Natural killer cell (primary cell): Measurements from ENCODE around the gene ARIH2. TPM values are rescaled to one million over a fixed set of nuclear protein-coding genes. Genes with fewer than 3 reads are reported as not detected.

ENCODE experiments used
- ATAC-seq, 3 donors: fragments of 150-1000 bp in 2 of 3; fragments of 200-7000 bp in 1 of 3; cut with Tn5 transposase; 1 replicate in 1 of 3; 2 replicates in 2 of 3; pipeline ENCODE4 v1.10.0; 2021; ENCODE audit warnings: mild to moderate bottlenecking in 2 of 3, moderate library complexity in 2 of 3
- DNase-seq, 2 donors: peaks; one replicate each; pipeline versions ENCODE4 v3.0.0 to v3.0.0-alpha.2; 2013 to 2021; ENCODE audit warnings: mixed read lengths in 1 of 2
- H3K27ac ChIP-seq: one replicate; pipeline ENCODE4 v1.5.1; 2013; ENCODE audit warnings: mild to moderate bottlenecking, low read length
- H3K27me3 ChIP-seq: one replicate; pipeline ENCODE4 v1.6.1; 2013; ENCODE audit warnings: low read length; ENCODE audit not compliant: control insufficient read depth, insufficient read depth
- H3K36me3 ChIP-seq: one replicate; pipeline ENCODE4 v1.6.1; 2013; ENCODE audit warnings: low read length; ENCODE audit not compliant: control insufficient read depth, insufficient read depth
- H3K4me1 ChIP-seq: one replicate; pipeline ENCODE4 v1.6.1; 2013; ENCODE audit warnings: low read length; ENCODE audit not compliant: control insufficient read depth, insufficient read depth
- H3K4me3 ChIP-seq: one replicate; pipeline ENCODE4 v1.5.1; 2013; ENCODE audit warnings: low read length
- H3K9me3 ChIP-seq: one replicate; pipeline ENCODE4 v1.6.1; 2013; ENCODE audit warnings: low read length; ENCODE audit not compliant: control insufficient read depth, insufficient read depth
- H3K27ac Mint-ChIP-seq, 2 donors: one replicate each; pipeline ENCODE4 v1.8.0; 2022; ENCODE audit warnings: mild to moderate bottlenecking in 2 of 2, mixed read lengths in 2 of 2, moderate library complexity in 1 of 2
- H3K27me3 Mint-ChIP-seq, 2 donors: one replicate each; pipeline ENCODE4 v1.8.0; 2022; ENCODE audit warnings: low read depth in 2 of 2, mixed read lengths in 2 of 2
- H3K36me3 Mint-ChIP-seq: one replicate; pipeline ENCODE4 v1.8.0; 2022; ENCODE audit warnings: mixed read lengths
- H3K4me1 Mint-ChIP-seq, 2 donors: one replicate each; pipeline ENCODE4 v1.8.0; 2022; ENCODE audit warnings: mixed read lengths in 2 of 2
- H3K4me3 Mint-ChIP-seq: one replicate; pipeline ENCODE4 v1.8.0; 2022; ENCODE audit warnings: mild to moderate bottlenecking, moderate library complexity, mixed read lengths
- H3K9me3 Mint-ChIP-seq, 2 donors: one replicate each; pipeline ENCODE4 v1.8.0; 2022; ENCODE audit warnings: mixed read lengths in 2 of 2
- WGBS: methylation state at CpG from one replicate; pipeline ENCODE4 v1.1.7; 2013; ENCODE audit warnings: missing lambda C conversion rate; ENCODE audit not compliant: insufficient coverage; 5-methylcytosine and 5-hydroxymethylcytosine counted together
- intact Hi-C: fragments of 100-400 bp; cut with micrococcal nuclease; formaldehyde crosslinking; loops from one replicate; pipeline ENCODE4 v1.14.2; 2022
- total RNA-seq, 4 donors: library from RNA; stranded (reverse); fragments of 120-200 nt in 1 of 4; gene quantifications; one replicate each; pipeline versions ENCODE4 v1.2.3 to v1.2.4, GENCODE V29; 2013 to 2022
- TF ChIP-seq, protein P1 (sequence below): fragments of 200-600 bp; IDR thresholded peaks from one replicate; pipeline ENCODE4 v1.8.0; 2022; ENCODE audit warnings: antibody characterized with exemption

ARIH2 gene
- total RNA-seq, 3 donors from 2014 or later (not counting 1 experiment from before 2014, with no cell fraction given), result 239 to 291 (median 243) TPM

DNA sequence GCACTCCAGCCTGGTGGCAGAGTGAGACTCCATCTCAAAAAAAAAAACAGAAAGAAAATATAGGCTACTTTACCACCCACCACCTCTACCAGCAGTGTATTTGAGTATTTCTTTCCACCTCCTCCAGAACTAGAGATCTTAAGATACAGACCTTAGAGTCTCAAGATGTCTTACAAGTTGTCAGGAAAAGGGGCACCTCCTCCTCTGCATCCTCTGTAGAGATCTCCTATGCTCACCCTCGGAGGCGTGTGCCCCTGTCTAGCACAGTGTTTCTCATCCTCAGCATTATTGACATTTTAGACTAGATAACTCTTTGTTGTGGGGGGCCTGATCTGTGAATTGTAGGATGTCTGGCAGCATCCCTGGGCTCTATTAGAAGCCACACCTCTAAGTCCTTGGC is 43.7 kb downstream of the ARIH2 start:
- no peaks in the 10 kb centered on the region for H3K4me1 ChIP-seq
- H3K36me3 ChIP-seq, result peaks cover 31% of the 10 kb centered on the region
- TF ChIP-seq, protein P1, sequence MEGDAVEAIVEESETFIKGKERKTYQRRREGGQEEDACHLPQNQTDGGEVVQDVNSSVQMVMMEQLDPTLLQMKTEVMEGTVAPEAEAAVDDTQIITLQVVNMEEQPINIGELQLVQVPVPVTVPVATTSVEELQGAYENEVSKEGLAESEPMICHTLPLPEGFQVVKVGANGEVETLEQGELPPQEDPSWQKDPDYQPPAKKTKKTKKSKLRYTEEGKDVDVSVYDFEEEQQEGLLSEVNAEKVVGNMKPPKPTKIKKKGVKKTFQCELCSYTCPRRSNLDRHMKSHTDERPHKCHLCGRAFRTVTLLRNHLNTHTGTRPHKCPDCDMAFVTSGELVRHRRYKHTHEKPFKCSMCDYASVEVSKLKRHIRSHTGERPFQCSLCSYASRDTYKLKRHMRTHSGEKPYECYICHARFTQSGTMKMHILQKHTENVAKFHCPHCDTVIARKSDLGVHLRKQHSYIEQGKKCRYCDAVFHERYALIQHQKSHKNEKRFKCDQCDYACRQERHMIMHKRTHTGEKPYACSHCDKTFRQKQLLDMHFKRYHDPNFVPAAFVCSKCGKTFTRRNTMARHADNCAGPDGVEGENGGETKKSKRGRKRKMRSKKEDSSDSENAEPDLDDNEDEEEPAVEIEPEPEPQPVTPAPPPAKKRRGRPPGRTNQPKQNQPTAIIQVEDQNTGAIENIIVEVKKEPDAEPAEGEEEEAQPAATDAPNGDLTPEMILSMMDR, result no peak
- H3K27me3 Mint-ChIP-seq, result no peaks in the 10 kb centered on the region
- H3K36me3 Mint-ChIP-seq, result no peaks in the 10 kb centered on the region
- intact Hi-C loops, result no loop called here
- ATAC-seq (no peak), DNase-seq (no peak)
- peak overlapping the region; percentile 1 to 50 for H3K27ac Mint-ChIP-seq
- no peaks in the 10 kb centered on the region for H3K9me3 Mint-ChIP-seq
- no peak overlapping the region for H3K27ac ChIP-seq
- no peaks in the 10 kb centered on the region for H3K27me3 ChIP-seq
- WGBS, result no CpG with 5 or more reads among the region's 2 CpGs
- no peaks in the 10 kb centered on the region for H3K9me3 ChIP-seq
- H3K4me3 ChIP-seq, result no peak overlapping the region
- peaks cover 19 to 20% of the 10 kb centered on the region in 2 donors for H3K4me1 Mint-ChIP-seq
- H3K4me3 Mint-ChIP-seq, result no peak overlapping the region

DNA sequence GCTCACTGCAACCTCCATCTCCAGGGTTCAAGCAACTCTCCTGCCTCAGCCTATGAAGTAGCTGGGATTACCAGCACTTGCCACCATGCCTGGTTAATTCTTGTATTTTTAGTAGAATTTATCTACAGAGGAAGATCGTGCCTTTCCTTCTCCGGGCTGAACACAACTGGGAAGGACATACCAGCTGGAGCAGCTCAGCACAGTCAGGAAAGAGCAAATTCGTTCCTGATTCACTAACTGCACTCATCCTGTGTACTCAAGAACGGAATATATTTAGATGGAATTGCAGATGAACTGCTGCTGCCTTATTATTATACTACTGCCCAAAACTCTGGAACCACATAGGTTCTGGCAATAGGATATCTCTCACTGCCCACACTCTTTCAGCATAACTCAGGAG is 44.3 kb downstream of the ARIH2 start:
- H3K4me1 Mint-ChIP-seq, result peaks cover 16 to 20% of the 10 kb centered on the region in 2 donors

DNA sequence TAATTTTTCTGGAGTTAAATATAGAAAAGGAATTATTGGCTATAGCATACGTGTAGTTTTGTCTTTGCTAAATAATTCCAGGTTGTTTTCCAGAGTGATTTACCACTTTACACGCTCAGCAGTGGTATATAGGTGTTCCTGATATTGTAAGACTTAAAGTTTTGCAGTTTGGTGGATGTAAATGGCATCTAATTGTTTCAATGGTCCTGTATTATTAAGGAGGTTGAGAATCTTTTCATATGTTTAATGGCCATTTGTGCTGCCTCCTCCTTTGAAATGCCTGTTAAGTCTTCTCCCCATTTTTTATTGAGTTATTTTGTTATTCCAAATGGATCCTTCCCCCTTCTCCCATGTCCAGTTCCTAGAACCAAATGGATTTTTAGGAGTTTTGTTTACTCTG is 44.9 kb downstream of the ARIH2 start:
- Mint-ChIP-seq H3K4me3 (no peak overlapping the region), H3K36me3 (no peaks in the 10 kb centered on the region)
- WGBS, result 94% methylated on average over 2 of the region's 2 CpGs

More for the DNA sequence above, 44.3 kb downstream of the ARIH2 start:
- intact Hi-C loops, result no loop called here
- Histone ChIP-seq H3K36me3 (peaks cover 33% of the 10 kb centered on the region), H3K9me3 (no peaks in the 10 kb centered on the region), H3K4me3 (no peak overlapping the region), H3K27ac (no peak overlapping the region), H3K4me1 (no peaks in the 10 kb centered on the region), H3K27me3 (no peaks in the 10 kb centered on the region)
- Mint-ChIP-seq H3K27me3 (no peaks in the 10 kb centered on the region), H3K36me3 (no peaks in the 10 kb centered on the region), H3K27ac (peak overlapping the region; percentile 1 to 50), H3K9me3 (no peaks in the 10 kb centered on the region), H3K4me3 (no peak overlapping the region)
- ATAC-seq, result no peak
- TF ChIP-seq, protein P1, result no peak
- DNase-seq, result no peak
- 100% methylated on average over 4 of the region's 4 CpGs for WGBS

More for the DNA sequence above, 44.9 kb downstream of the ARIH2 start:
- DNase-seq, result no peak
- H3K4me3 ChIP-seq, result no peak overlapping the region
- no peak for ATAC-seq
- H3K9me3 Mint-ChIP-seq, result no peaks in the 10 kb centered on the region
- H3K4me1 ChIP-seq, result no peaks in the 10 kb centered on the region
- no peak overlapping the region for H3K27ac Mint-ChIP-seq
- intact Hi-C loops, result no loop called here
- peaks cover 16 to 20% of the 10 kb centered on the region in 2 donors for H3K4me1 Mint-ChIP-seq
- no peaks in the 10 kb centered on the region for H3K27me3 Mint-ChIP-seq
- H3K36me3 ChIP-seq, result peaks cover 31% of the 10 kb centered on the region
- no peak overlapping the region for H3K27ac ChIP-seq
- H3K9me3 ChIP-seq, result no peaks in the 10 kb centered on the region
- TF ChIP-seq, protein P1, result no peak
- H3K27me3 ChIP-seq, result no peaks in the 10 kb centered on the region
